BLaER1 (cell line): Measurements from ENCODE around the gene ACVR2B.
A peak's percentile ranks its signal among the peaks of the same experiment; 100 is the strongest.

Source experiments
- H3K27ac ChIP-seq: shearing (Covaris generic); formaldehyde crosslinking; 2 replicates; pipeline ENCODE4 v1.8.1; 2022
- H3K27me3 ChIP-seq: shearing (Covaris generic); formaldehyde crosslinking; 2 replicates; pipeline ENCODE4 v1.8.1; 2022
- H3K36me3 ChIP-seq: shearing (Covaris generic); formaldehyde crosslinking; 2 replicates; pipeline ENCODE4 v1.8.1; 2022
- H3K4me1 ChIP-seq: shearing (Covaris generic); formaldehyde crosslinking; 2 replicates; pipeline ENCODE4 v1.8.1; 2022
- H3K4me2 ChIP-seq: shearing (Covaris generic); formaldehyde crosslinking; 2 replicates; pipeline ENCODE4 v1.8.1; 2022
- H3K4me3 ChIP-seq: shearing (Covaris generic); formaldehyde crosslinking; 2 replicates; pipeline ENCODE4 v1.8.1; 2022
- H3K9ac ChIP-seq: shearing (Covaris generic); formaldehyde crosslinking; 2 replicates; pipeline ENCODE4 v1.8.1; 2022
- H3K9me3 ChIP-seq: shearing (Covaris generic); formaldehyde crosslinking; 2 replicates; pipeline ENCODE4 v1.8.1; 2022
- H4K20me1 ChIP-seq: shearing (Covaris generic); formaldehyde crosslinking; 2 replicates; pipeline ENCODE4 v1.8.1; 2022
- Cebpa-rat ChIP-seq: shearing (Covaris generic); IDR thresholded peaks from 2 replicates; pipeline ENCODE4 v1.8.1; 2022

The ACVR2B gene

GRCh38 chr3:38541806-38542205, 88.1 kb downstream of the ACVR2B start:
- Histone ChIP-seq H3K4me3 (no peak overlapping the region; the same call in 1 of the 2 replicates), H3K27ac (no peak overlapping the region), H3K4me2 (peak overlapping the region; percentile 84), H4K20me1 (peaks cover 60% of the 10 kb centered on the region), H3K36me3 (peaks cover 5% of the 10 kb centered on the region; the same call in 1 of the 2 replicates), H3K4me1 (peaks cover 27% of the 10 kb centered on the region), H3K9ac (no peak overlapping the region), H3K9me3 (no peaks in the 10 kb centered on the region), H3K27me3 (peaks cover 16% of the 10 kb centered on the region)
- no peak for TF ChIP-seq Cebpa-rat
